WTC11 (cell line): ENCODE measurements around the gene FAM168B.

Experiments used
- SMAD3 ChIP-seq: sonication (generic); formaldehyde crosslinking; IDR thresholded peaks from 2 replicates; pipeline ENCODE4 v1.8.0; 2022; ENCODE audit warnings: missing genetic modification reagents, mild to moderate bottlenecking, borderline replicate concordance
- ZNF263 ChIP-seq: sonication (generic); formaldehyde crosslinking; IDR thresholded peaks from 2 replicates; pipeline ENCODE4 v1.8.1; 2022; ENCODE audit warnings: low read depth, mild to moderate bottlenecking, moderate library complexity, missing genetic modification reagents
- TF ChIP-seq, protein P1 (sequence below): sonication (generic); formaldehyde crosslinking; IDR thresholded peaks from 2 replicates; pipeline ENCODE4 v1.8.1; 2023; ENCODE audit warnings: mild to moderate bottlenecking, missing genetic modification reagents, moderate library complexity
- TF ChIP-seq, protein P2 (sequence below): fragments of 200-600 bp; IDR thresholded peaks from 2 replicates; pipeline ENCODE4 v1.8.0; 2022; ENCODE audit warnings: antibody characterized with exemption
- TF ChIP-seq, protein P3 (sequence below): sonication (generic); formaldehyde crosslinking; IDR thresholded peaks from 2 replicates; pipeline ENCODE4 v1.8.0; 2022; ENCODE audit warnings: mild to moderate bottlenecking, missing genetic modification reagents

DNA sequence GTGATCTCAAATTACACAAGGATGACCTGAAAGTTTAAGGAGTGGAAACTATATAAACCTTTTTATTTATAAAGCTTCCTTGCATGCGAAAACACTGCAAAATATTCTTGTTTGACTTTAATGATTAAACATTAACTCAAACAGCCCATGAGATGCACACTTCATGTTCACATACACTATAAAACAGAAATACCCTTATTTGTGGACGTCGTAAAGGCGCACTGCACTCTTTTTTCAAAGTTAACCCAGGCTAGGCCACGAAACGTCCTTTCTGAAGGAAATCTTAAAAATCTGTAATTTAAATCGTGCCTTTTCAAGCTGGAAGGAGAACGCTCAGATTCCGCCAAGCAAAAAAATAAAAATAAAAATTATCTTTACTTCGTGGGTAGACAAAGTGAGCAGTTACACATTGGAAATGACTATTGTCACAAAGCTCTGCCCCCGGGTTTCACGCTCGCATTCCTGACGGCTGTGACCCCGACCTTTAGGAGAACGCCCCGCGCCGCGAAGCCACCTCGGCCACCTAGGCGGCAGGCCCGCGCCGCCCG, 728 bp downstream of the FAM168B start:
- TF ChIP-seq, protein P1, sequence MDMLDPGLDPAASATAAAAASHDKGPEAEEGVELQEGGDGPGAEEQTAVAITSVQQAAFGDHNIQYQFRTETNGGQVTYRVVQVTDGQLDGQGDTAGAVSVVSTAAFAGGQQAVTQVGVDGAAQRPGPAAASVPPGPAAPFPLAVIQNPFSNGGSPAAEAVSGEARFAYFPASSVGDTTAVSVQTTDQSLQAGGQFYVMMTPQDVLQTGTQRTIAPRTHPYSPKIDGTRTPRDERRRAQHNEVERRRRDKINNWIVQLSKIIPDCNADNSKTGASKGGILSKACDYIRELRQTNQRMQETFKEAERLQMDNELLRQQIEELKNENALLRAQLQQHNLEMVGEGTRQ (CRISPR knock-in tag), result no peak
- TF ChIP-seq, protein P2, sequence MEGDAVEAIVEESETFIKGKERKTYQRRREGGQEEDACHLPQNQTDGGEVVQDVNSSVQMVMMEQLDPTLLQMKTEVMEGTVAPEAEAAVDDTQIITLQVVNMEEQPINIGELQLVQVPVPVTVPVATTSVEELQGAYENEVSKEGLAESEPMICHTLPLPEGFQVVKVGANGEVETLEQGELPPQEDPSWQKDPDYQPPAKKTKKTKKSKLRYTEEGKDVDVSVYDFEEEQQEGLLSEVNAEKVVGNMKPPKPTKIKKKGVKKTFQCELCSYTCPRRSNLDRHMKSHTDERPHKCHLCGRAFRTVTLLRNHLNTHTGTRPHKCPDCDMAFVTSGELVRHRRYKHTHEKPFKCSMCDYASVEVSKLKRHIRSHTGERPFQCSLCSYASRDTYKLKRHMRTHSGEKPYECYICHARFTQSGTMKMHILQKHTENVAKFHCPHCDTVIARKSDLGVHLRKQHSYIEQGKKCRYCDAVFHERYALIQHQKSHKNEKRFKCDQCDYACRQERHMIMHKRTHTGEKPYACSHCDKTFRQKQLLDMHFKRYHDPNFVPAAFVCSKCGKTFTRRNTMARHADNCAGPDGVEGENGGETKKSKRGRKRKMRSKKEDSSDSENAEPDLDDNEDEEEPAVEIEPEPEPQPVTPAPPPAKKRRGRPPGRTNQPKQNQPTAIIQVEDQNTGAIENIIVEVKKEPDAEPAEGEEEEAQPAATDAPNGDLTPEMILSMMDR, result no peak
- TF ChIP-seq ZNF263 (CRISPR knock-in tag), result no peak
- TF ChIP-seq SMAD3 (CRISPR knock-in tag), result no peak
- TF ChIP-seq, protein P3, sequence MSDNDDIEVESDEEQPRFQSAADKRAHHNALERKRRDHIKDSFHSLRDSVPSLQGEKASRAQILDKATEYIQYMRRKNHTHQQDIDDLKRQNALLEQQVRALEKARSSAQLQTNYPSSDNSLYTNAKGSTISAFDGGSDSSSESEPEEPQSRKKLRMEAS (CRISPR knock-in tag), result no peak
